HG02571 (cell line): ENCODE results near the gene FILIP1L.
"Not testable (repeated sequence)": the region's sequence is repeated elsewhere in the genome, so short reads cannot be mapped to it uniquely, and the experiment has no call there.

Experiments
- ATAC-seq: cut with Tn5 transposase; IDR thresholded peaks from one replicate; pipeline ENCODE4 v1.9.1; 2021; ENCODE audit warnings: mild to moderate bottlenecking, moderate library complexity; ENCODE audit not compliant: unreplicated experiment

FILIP1L gene

DNA sequence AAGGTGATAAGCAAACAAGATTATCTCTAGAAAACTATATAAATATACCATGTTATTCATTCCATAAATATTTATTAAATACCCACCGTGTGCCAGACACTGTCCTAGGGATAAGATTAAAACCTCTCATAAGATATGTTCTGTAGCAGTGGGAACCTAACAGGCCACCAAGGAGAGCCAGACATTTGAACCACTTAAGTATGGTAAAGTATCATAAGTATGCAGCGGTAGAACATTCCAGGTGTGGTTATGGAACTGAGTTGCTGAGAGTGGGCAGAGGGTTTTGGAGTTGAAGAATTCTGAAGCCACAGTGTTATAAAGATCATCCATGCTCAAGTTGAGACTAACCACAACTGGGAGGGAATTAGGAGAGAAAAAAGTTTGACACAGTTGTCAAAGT is 14.7 kb downstream of the FILIP1L start:
- ATAC-seq, result no peak

- no peak for ATAC-seq
These were observed 15.6 kb downstream of the FILIP1L start for GRCh38 chr3:100098784-100099070.

DNA sequence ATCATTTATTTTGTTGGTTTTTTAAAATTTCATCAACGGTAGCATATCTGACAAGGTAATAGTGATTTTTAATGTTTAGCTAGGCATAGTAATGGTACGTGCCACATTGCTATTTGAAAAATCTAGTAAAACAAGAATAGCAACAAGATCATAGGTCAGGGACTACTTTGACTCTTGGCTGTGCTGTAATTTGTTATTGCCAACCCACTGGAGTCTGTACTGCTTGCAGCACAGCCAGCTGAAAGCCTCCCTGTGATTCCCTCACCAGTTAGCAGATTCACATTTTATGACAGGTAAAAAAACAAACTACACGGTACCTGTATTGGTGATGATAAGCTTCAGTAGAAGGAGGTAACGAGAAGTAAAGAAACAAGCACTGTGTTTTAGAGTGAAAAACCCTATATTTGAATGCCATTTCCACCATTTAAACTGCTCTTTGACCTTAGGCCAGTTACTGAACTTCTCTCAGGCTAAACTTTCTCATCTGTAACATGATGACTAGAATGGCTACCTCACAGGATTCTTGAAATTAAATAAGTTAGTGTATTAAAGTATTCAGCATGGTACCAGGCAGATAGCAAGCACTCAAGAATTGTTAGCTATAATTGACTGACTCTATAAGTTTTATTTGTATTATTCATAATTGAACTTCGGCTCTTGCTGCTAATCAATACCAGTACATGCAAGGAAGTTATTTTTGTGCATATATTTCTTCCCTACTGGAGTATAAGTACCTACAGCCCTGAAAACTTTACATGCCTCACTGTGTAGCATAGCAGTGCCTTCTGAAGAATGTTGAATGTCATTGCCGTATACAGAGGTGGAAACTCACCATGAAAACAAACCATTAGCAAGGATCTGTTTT is 16.1 kb downstream of the FILIP1L start:
- ATAC-seq, result no peak

- ATAC-seq, result no peak
These were observed 17.4 kb downstream of the FILIP1L start for GRCh38 chr3:100096866-100097265.

- not testable (repeated sequence) for ATAC-seq
These were observed 18.0 kb downstream of the FILIP1L start for GRCh38 chr3:100096286-100096685.

- no peak for ATAC-seq
These were observed 20.5 kb downstream of the FILIP1L start for GRCh38 chr3:100093831-100094230.

GRCh38 chr3:100090669-100091005 is 23.7 kb downstream of the FILIP1L start:
- no peak for ATAC-seq

- ATAC-seq, result peak; percentile 69
These were observed 24.3 kb downstream of the FILIP1L start for GRCh38 chr3:100089812-100090668.

DNA sequence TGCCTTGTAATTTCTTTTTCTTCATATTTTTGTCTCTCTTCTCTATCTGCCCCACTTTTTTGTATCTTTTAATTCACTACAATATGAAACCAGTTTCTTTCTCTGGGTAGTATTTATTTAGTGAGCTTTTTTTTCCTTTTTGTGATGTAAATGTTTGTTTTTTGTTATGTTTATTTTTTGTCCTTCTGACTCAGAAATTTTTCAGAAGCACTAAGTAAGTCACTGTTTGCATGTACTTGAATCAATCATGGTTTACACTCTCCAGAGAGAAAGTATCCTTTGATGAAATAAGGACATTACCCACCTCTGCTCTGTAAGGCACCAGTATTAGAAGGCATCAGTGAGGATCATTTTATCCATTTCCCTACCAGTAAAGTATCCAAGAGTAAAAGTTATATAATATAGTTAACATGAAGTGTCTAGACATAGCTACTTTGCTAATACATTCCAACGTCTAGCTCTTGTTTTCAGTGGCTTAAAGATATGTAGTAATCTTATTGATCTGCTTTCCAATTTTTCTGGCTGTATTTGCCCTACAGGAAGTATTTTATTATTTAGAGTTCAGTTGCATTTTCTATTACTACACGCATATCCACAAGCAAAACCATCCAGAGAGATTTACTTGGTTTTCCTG is 25.4 kb downstream of the FILIP1L start:
- no peak for ATAC-seq

DNA sequence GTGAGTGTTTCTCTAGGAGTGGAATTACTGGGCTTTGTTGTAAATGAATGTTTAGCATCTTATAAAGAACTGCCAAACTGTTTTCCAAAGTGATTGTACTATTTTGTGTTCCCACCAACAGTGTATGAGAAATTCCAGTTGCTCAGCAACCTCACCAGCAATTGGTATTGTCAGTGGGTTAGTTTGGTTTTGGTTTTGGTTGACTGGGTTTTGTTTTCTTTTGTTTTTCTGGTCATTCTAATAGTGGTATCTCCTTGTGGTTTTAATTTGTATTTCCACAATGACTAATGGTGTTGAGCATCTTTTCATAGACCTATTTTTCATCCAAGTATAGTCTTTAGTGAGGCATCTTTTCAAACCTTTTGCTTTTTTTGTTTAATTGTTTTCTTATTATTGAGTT is 27.1 kb downstream of the FILIP1L start:
- ATAC-seq, result peak; percentile 92

GRCh38 chr3:100086401-100086800 is 27.9 kb downstream of the FILIP1L start:
- no peak for ATAC-seq

- no peak for ATAC-seq
These were observed 30.0 kb downstream of the FILIP1L start for GRCh38 chr3:100084100-100084806.

- no peak for ATAC-seq
These were observed 31.1 kb downstream of the FILIP1L start for GRCh38 chr3:100083209-100083608.

DNA sequence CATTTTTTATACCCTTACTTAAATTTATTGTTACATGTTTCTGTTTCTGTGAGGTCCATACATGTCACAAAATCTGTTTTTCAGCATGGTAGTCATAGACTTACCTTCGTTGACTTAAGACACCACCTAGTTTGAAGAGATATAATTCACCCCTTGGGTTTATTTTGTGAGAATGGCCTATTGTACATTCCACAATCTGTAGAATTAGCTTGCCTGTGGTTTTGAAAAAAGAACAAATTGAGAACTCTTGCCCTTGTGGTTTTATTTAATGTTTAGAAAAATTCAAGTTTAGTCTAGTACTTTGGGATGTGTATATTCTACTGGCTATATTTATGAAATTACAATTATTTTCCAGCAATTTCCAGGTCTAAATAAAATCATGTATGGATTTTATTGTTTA is 31.6 kb downstream of the FILIP1L start:
- ATAC-seq, result no peak

- ATAC-seq, result no peak
These were observed 32.2 kb downstream of the FILIP1L start for GRCh38 chr3:100081986-100082692.

DNA sequence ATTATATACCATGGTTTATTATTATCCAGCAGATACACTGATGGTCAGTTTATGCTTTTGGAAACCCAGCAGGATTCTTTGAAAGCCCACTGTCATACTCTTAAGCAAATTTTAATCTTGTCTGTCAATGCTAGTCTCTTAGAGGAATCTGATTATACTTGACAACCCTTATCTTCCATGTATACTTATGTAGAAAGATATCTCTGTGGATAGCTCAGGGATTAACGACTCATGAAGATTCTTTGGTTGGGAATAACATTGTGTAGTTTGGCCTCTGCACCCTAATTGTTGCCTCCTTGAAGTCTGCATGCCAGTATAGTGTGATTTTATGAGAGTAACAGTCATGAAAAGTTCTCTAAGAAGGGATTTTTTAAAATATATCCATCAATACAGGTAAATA is 33.0 kb downstream of the FILIP1L start:
- ATAC-seq, result no peak

DNA sequence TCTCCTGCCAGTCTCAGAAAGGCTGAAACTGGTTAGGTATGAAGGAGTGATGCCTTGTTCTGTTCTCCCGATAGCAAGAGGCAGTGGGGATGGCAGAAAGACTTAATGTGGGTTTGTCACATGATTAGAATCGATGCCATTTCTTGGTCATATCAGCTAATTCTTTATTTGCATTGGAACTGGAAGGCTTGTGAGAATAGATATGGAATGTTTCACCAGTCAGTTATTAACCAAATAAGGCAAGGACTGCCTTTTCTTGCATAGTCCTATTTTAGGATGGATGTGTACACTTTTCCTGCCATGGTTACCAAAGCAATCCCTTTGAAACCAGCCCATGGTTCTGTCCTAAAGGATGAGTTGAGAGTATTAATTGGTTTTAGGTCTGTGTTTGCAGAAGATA is 33.7 kb downstream of the FILIP1L start:
- ATAC-seq, result no peak

DNA sequence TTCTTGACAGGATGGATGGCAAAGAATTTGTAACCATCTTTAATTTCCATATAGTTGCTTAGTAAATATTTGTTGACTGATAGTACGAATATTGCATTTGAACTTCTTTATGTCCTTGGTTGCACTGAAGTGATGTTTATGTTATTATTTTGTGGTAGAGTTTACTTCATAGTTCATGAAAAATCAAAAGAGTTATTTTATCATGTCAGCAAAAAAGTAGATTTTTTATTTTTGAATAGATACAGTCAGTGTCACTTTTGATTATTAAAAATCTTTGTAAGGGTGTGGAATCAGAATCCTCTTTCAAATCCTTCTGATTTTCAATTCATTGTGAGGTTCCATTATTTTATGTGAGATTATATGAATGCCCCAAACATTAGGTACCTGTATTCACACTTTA is 35.0 kb downstream of the FILIP1L start:
- ATAC-seq, result no peak

DNA sequence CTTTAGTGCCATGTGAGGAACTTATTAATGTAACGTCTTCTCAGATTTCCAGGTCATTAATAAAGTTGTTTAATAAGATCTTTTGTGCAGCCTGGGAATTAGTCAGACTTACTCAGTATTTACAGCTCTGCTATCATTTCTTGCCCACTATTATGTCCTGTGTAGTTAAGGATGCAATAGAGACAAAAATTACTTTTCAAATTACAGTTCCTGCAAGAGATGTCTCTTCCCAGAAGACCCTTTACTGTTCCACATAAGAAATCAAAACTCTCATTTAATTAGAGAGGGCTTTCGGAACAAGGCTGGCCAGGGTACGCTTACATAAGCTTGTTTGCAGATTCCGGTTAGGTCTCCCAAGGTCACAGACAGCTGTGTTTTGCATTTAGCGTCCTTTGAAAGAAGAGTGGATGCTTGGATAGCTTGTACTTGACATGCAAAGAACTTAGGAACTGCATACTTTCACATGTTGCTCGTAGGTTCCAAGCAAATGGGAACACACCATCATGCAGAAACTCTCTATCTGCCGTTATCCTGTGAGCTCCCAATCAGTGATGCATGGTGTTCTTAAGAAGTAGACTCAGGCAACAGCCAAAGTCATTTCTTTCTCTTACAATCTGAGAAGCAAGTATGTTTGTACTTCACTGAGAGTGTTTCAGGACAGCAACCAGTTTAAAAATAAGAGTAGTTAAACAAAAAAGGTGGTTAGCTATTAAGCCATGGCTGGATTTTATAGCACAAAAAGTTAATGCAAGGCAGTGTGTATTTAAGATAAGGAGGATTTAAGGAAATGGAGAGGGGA is 37.4 kb downstream of the FILIP1L start:
- ATAC-seq, result no peak
